ENCODE results near the gene C20orf96.
"Not testable (repeated sequence)": the region's sequence is repeated elsewhere in the genome, so short reads cannot be mapped to it uniquely, and the experiment has no call there.

C20orf96 gene

DNA sequence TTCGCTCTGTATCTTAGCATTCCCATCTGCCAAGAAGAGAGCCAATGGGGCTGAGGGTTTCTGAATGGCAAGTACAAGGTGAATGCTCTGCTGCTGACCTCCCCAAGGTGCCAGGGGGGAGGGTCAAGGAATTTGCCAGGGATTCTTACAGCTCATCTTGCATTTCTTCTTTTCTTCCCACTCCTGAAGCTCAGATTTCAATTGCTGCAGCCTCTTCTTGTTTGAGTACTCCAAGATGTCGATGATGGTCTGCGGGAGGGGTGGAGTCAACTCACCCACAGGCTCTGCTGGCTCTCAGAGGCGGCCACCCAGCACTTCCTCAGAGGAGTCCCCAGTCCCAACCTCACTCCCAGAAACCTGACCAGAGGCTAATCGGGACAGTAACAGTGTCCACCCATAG lies 12.4 kb downstream of the C20orf96 start:
- no peak for DNase-seq

DNA sequence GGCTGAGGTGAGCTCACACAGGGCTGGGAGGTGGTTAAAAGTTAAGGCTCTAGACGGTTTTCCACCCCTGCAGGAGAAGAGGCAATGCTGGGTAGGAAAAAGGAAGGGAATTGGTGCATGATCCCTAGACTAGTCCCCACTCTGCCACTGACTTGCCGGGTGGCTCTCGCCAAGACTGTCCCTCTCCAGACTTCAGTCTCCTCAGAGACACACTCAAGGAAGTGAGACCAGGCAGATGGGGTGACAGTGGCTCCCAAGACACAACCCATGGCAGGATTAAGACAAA lies 13.1 kb downstream of the C20orf96 start:
- DNase-seq, result no peak

DNA sequence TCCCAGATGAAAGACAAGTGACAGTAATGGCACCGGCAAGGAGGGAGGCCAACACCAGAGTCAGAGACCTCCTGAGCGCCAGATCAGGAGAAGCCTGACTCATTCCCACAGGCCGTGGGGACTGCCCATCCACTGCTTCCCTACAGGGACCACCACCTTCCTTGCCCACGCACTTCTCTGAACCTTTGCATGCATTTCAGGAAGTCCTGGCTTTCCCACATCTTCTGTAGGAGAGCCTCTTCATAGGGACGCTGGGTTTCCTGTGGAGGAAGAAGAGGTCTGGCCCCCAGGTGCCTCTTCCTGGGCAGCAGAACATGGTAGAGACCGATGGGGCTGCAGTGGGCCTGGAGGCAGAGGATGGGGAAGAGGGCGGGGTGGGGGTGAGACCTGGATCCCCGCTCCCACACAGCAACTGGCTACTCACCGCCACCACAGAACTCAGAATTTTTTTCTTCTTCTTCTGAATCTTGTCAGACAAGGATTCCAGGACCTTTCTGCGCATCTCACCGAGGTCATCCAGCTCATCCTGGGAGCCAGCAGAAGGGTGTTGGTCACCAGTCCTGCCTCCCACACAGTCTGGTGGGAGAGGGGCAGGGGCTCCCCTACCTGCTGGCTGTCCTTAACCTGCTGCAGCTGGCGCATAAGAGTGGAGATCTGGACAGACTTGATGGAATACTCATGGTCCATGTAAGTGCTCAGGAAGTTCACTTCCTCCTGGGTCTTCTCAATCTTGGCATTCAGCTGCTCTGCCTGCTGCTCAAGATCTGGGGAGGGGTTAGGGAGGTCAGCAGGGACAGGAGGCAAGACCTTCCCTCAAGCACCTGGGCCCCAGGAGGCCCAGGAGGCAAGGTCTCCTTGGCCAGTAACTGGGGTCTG lies 13.7 kb downstream of the C20orf96 start:
- no peak for DNase-seq

DNA sequence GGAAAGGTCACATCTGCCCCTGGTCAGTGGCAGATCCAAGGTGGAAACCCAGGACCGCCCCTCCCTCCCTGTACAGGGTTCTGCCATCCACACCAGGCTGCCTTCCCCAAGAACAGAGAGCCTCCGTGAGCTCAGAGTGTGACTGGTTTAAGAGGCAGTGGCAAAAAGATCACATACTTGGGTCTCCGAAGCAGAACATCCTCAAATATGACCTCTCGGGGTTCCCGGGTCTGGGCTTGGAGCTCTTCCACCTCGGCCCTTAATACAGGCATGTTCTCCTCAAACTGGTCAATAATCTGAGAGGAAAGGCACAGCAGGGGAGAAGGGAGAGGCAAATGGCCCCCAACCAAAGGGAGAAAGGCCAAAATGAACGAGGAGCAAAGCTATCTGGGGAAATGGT lies 14.8 kb downstream of the C20orf96 start:
- no peak for DNase-seq

DNA sequence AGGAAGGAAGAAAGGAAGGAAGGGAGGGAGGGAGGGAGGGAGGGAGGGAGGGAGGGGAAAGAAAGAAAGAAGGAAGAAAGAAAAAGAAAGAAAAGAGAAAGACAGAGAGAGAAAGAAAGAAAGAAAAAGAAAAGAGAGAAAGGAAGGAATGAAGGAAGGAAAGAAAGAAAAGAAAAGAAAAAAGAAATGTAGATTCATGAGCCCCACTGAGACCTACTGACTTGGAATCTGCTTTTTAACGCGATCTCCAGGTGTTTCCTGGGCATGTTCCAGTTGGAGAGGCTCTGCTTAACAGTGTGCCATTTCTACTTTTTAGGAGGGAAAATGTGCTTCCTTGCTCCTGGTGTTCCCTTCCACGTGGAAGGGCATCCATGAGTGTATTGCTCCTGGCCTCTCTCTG lies 16.7 kb downstream of the C20orf96 start:
- no peak for DNase-seq

DNA sequence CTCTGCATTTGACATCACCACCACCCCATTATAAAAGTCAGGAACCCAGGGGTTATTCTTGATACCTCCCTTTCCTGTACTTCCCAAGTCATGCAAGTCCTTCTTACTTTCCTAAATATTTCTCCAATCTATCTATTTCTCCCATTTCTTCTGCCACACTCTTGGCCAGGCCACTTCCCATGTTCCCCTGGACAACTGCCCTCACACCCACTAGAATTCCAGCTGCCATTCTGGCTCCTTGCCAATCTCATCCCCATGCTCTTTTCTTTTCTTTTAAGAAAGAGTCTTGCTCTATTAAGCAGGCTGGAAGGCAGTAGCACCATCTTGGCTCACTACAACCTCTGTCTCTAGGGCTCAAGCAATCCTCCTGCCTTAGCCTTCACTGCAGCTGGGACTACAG lies 17.8 kb downstream of the C20orf96 start:
- DNase-seq, result no peak

DNA sequence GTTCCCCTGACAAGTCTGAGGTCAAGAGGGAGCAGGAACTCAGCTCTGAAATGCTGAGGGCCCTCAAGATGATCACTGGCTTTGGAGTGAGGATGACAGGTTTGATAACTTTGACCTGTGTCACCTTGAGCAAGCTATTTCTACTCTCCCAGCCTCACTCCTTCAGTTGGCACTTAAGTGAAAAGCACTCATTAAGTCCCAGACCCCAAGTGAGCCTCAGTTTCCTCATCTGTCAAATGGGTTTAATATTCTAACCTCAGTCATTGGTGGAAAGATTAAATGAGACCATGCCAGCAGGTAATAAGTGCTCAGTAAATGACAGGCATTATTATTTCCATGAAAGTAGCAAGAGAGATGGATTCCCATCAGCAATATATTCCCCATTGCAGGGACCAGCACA lies 19.0 kb downstream of the C20orf96 start:
- no peak for DNase-seq

DNA sequence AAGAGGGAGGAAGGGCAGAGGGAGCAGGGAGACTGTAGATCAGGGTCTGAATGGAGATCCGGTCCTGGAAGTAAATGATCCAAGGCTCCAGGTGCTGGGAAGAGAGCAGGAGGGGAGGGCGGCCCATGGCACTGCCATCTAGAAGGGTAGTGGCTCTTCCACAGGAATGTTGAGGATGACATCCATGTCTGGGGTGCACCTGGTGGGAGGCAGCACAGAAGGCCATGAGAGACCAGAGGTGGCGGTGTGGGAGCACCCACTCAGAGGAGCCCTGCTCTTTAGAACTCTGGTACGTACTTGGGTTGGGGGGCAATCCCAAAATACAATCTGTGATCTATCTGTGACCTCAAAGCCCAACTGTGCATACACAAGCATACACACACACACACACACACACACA lies 19.5 kb downstream of the C20orf96 start:
- no peak for DNase-seq

DNA sequence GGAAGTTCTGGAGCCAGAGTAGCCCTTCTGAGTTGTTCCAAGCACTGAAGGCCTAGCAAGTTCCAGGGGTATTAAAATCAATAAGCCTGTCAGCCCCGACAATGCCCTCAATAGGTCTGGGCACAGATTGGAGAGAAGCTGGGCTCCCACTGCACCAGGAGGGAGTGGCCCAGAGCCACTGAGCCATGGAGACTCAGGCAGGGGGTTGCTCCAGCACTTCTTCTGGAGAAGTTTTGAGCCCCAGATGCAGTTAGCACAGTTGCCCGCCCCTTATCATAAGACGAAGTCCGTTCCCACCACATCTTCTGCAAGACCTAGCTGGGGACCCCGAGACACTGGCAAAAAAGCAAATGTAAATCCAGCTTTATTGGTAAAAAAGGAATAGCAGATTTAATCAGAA lies 20.0 kb downstream of the C20orf96 start:
- DNase-seq, result no peak

DNA sequence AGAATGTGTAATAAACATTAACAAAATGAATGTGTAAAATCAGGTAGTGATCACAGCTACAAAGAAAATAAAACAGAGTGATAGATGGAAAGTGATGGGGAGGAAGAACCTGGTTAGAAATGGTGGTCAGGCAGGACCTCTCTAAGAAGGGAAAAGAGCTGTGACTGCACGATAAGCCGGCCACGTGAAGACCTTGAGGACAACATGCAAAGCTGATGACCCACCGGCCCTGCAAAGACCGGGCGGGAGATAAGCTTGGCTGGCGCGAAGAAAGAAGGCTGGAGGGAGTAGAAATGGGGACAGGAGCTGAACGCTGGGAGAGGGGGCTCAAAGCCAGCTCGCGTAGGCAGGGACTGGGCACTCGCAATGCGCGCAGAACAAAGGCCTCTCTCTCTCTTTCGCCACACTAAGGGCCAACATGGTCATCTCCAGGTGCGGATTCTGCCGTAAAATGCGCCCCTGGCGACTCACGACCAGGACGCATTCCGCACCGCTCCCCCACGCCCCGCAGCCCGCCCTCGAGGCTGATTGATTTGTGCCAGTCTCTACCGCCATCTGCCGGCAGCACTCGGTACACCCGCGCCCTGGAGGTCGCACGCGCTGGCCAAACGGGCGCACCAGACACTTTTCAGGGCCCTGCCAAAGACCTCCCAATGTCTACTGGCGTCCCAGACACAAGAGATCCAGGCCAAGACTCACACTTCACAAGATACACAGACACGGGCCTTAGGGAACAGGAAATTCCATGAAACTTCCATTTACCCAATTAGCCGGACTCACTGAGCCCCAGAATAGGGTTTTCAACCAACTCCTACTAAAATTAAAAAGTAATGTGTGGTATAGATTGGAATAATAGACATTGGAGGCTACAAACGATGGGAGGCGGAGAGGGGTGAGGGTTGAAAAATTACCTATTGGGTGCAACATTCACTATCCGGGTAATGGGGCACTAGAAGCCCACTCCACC lies 23.7 kb downstream of the C20orf96 start:
- peak; percentile 96 for DNase-seq

DNA sequence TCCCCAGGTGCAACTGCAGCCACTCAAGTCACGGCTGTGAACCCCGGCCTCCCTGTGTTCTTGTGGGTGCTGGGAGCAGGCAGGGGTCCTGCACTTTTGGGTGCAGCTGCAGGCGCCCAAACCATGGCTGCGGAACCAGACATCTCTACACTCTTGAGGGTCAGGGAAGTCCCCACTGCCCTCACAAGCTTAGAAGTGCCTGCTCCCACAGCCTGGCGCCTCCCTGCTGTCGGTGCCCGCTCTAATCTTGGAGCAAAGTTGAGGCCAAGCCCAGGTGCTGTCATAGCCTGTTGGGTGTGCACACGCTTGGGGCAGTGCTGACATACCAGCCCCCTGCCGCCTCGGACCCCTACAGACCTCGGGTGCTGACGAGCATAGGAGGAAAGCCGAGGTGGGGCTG lies 26.8 kb downstream of the C20orf96 start:
- DNase-seq, result no peak

DNA sequence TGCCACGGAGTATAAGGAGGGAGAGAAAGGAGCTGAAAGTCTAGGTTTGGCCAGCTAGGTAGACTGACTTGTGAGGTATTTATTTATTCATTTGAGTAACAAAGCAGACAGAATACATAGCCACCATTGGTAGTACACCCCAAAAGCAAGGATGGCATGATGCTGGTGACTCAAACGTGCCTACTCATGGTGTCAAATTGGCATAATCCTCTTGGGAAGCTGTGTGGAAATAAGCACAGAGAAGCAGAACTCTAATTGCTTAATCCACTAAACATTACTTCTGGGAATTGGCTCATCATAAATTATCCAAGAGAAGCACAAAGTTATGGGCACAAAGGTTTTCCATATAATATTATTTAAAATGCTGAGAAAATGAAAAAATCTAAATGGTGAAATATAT lies 30.6 kb downstream of the C20orf96 start:
- DNase-seq, result no peak

DNA sequence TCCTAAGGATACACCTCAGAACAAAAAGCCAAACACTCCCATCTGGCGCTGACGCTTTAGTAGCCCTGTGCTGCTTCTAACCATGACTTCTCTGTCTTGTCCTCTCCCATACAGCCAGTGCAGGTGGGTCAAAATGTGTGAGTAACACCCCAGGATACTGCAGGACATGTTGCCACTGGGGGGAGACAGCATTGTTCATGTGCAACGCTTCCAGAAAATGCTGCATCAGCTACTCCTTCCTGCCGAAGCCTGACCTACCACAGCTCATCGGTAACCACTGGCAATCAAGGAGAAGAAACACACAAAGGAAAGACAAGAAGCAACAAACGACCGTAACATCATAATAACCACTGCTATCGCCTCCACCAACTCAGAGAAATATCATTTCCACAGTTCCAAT lies 31.6 kb downstream of the C20orf96 start:
- peak; percentile 11 for DNase-seq

DNA sequence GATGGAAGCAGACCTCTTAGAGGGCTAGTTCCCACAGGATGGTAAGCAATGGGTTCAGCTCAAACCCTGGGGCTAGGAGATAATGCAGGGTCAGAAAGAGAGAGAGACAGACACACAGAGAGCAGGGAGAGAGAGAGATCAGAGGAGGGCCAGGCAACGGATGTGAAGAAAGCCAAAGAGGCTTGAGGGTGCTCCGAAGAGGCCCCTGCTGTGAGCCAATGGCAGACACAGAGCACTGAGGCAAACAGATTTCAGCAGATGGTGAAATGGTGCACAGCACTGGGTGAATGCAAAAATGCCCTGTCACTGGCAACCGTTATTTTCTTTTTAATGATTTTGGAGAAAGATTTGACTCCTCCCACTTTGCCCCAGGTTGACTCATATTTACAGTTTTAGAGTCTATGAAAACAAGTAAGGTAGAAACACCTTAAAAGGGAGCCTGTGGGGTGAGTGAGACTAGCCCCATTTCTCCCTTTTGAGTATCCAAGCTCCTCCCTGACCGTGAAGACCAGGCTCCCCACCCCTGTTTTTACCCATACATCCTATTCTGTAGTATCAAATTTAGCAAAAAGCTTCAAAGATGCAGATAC lies 32.2 kb downstream of the C20orf96 start:
- no peak for DNase-seq

DNA sequence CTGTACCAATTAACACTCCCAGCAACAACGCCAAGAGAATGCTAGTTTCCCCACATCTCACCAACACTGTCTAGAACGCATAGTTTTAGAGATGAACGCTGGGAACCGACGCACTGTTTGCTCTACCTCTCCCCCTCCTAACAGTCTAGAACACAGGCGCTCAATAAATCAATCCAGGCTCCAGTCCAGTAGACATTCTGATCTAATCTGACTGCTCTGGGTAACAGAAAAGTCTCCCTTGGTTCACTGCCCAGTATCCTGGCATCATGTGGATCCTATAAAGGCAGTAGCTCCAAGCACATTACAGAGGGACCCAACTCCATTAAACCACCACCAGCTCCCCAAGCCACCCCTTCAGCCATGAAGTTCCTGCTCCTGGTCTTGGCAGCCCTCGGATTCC lies 33.1 kb downstream of the C20orf96 start, which contains the start of gene DEFB132:
Gene DEFB132, plus strand, starts transcription at position 306 of the 400 bp plus-strand sequence. Its CDS starts 55 bp downstream, at position 361.
- no peak for DNase-seq

DNA sequence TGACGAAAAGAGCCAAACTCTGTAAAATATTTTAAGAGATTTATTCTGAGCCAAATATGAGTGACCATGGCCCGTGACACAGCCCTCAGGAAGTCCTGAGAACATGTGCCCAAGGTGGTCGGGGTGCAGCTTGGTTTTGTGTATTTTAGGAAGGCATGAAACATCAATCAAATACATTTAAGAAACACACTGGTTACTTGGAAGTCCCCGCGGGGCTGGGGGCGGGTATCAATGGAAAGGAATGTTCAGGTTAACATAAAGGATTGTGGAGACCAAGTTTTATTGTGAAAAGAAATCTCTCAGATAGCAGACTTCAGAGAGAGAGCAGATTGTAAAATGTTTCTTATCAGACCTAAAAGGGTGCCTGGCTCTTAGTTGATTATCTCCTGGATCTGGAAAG lies 37.1 kb downstream of the C20orf96 start:
- not testable (repeated sequence) for DNase-seq

DNA sequence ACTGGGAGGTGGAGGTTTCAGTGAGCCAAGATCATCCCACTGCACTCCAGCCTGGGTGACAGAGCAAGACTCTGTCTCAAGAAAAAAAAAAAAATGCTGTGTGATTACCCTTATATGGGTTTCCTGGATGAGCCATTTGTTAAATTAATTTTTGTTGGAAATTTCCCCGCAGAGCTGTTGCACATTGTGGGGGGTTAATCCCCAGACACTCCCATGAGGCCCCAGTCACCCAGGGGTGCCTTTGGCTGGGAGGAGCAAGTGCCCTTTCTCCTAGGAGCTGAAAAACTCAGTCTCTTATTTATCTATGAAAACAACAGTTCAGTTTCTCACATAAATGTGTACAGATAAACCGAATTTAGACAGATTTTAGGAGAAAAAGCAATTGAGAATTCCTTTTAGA lies 37.7 kb downstream of the C20orf96 start:
- no peak for DNase-seq

DNA sequence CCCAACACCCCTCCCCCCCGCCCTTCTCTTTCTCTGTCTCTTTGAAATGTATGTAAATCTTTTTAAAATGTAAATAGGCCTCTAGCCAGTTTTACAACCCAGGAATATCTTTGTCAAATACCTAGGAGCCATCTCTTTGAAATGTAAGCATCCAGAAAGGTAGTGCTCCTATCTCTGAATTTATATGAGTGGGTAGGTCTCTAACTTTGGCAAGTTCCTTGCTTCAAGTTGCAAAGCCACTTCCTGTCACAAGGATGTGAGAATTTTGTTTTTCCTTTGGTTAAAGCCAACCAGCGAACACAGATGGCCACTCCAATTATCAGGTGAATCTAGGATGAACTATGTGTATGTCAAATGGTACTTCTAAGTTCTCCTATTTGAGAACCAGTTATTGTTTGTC lies 39.2 kb downstream of the C20orf96 start:
- no peak for DNase-seq

DNA sequence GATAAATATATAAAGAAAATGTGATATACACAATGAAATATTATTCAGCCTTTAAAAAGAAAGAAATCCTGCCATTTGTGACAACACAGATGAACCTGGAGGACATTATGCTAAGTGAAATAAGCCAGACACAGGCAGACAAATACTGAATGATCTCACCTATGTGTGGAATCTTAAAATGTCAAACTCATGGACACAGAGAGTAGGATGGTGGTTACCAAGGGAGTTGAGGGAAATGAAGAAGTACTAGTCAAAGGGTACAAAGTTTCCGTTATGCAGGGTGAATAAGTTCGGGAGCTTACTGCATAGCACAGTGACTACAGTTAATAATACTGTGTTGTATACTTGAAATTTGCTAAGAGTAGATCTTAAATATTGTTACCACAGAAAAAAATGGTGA lies 47.6 kb downstream of the C20orf96 start:
- DNase-seq, result no peak

DNA sequence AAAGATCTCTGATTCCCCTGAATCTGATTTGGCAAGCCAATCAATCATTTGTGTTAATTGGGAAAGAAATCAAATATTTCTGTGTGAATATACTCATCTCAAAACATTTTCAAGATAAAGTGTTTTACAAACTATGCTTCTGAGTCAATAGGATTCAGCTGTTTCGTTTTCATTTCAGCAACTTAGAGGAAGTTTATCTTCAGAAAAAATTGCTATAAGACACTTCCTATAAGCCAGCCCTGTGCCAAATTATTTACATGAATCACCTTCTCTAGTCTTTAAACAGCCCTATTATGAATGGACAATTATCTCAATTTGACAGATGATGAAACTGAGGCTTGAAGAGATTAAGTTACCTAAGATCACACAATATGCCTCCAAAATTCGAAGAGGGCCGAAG lies 52.6 kb downstream of the C20orf96 start:
- no peak for DNase-seq

DNA sequence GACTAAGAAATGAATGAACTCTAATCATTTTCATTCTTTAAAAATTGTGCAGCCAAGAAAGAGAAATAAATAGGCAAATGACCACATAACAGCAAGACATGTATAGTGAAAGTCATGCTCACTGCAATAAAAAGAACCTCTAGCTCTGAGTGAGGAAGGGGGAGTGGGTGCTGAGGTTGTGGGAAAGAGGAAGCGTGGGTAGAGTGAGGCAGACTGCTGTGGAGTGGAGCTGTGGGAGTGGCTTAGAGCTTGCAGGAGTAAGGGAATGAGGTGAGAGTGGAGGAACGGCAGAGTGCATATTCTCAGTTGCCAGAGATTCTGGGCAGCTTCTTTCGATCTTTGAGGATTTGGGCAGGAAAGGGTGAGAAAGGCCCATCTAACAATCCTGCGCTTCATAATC lies 53.1 kb downstream of the C20orf96 start:
- no peak for DNase-seq

DNA sequence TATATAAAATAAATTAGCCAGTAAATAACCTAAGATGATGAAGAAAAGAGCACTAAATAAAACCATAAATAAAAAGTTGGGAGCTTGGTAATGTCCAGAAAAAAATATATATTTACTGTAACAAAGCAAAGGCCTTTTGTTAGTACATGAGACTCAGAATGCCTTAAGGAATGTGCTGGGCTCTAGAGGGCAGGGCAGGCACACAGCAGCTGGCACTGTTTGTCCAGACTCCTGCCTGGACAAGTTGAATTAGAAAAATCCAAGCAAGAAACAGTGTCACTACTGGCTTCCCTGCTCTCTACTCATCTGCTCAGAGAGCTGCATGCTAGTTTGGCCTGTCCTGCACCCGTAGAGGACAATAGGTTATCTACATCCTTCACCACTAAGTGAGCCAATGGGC lies 54.7 kb downstream of the C20orf96 start:
- DNase-seq, result no peak

DNA sequence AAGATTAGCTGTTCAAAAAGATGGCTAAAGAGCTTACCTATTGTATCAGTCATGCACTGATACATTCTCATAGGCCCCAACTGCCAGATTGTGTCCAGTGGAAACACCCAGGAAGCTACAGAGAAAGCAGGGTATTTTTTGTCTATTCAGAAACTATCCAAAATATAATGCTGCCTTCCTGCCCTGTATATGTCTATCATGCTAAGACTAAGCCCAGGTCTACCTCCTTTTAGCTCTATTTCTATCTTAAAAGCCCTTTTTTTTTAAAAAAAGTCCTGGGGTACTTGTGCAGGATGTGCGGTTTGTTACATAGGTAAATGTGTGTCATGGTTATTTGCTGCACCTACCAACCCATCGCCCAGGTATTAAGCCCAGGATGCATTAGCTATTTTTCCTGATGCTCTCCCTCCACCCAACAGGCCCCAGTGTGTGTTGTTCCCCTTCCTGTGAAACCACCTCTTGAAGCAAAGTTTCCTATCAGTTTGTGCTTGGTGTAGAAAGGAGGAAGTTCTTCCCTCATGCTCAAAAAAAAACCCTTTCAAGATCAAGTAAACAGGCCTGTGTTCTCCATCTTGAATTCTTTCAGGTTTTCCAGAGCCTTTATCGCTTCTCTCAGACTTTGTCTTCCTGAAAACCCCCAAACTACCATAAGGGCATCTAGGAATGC lies 63.0 kb downstream of the C20orf96 start:
- DNase-seq, result no peak
